Nephron progenitor cell (in vitro differentiated cells): ENCODE measurements around the gene HOXA3.

Experiments
- DNase-seq: peaks from one replicate; pipeline ENCODE4 v3.0.0; 2021
- H3K27ac Mint-ChIP-seq: 2 replicates; pipeline ENCODE4 v1.8.0; 2021; ENCODE audit warnings: mild to moderate bottlenecking, moderate library complexity, mixed read lengths
- H3K27me3 Mint-ChIP-seq: 2 replicates; pipeline ENCODE4 v1.8.0; 2021; ENCODE audit warnings: mild to moderate bottlenecking, low read depth, mixed read lengths; ENCODE audit not compliant: poor library complexity
- H3K36me3 Mint-ChIP-seq: 2 replicates; pipeline ENCODE4 v1.8.0; 2021; ENCODE audit warnings: low read depth, mixed read lengths
- H3K4me1 Mint-ChIP-seq: 2 replicates; pipeline ENCODE4 v1.8.0; 2021; ENCODE audit warnings: mixed read lengths
- H3K4me3 Mint-ChIP-seq: 2 replicates; pipeline ENCODE4 v1.8.0; 2021; ENCODE audit warnings: mild to moderate bottlenecking, moderate library complexity, mixed read lengths
- H3K9me3 Mint-ChIP-seq: 2 replicates; pipeline ENCODE4 v1.8.0; 2021; ENCODE audit warnings: mild to moderate bottlenecking, moderate library complexity, mixed read lengths
- TF ChIP-seq, protein P1 (sequence below): fragments of 200-600 bp; sonication (generic); IDR thresholded peaks from 2 replicates; pipeline ENCODE4 v1.5.0; 2021; ENCODE audit warnings: antibody characterized with exemption

HOXA3 gene

DNA sequence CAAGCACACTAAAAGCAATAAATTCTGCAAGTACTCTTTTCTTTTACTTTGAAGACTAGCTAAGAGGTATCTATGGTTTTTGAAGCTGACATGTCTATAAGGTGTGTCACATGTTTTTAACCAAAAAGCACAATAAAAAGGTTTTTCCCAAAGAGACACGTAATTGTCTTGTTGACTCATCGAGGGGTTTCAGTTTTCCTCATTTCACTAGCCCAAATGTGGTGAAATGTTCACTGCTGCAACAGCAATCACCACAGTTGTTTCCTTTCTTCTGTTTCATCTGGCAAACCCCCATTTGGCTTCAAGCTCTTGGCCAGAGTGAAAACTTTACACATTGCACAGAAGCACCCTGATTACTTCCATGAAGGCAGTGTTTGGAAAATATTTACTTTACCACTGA is 18.0 kb downstream of the HOXA3 start:
- TF ChIP-seq, protein P1, sequence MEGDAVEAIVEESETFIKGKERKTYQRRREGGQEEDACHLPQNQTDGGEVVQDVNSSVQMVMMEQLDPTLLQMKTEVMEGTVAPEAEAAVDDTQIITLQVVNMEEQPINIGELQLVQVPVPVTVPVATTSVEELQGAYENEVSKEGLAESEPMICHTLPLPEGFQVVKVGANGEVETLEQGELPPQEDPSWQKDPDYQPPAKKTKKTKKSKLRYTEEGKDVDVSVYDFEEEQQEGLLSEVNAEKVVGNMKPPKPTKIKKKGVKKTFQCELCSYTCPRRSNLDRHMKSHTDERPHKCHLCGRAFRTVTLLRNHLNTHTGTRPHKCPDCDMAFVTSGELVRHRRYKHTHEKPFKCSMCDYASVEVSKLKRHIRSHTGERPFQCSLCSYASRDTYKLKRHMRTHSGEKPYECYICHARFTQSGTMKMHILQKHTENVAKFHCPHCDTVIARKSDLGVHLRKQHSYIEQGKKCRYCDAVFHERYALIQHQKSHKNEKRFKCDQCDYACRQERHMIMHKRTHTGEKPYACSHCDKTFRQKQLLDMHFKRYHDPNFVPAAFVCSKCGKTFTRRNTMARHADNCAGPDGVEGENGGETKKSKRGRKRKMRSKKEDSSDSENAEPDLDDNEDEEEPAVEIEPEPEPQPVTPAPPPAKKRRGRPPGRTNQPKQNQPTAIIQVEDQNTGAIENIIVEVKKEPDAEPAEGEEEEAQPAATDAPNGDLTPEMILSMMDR = no peak
- no peak for DNase-seq
- no peaks in the 10 kb centered on the region for H3K9me3 Mint-ChIP-seq
- H3K27me3 Mint-ChIP-seq = peaks cover 4% of the 10 kb centered on the region
- H3K36me3 Mint-ChIP-seq = peaks cover 37% of the 10 kb centered on the region
- peaks cover 83% of the 10 kb centered on the region for H3K4me1 Mint-ChIP-seq
- H3K27ac Mint-ChIP-seq = peak overlapping the region; percentile 97
- peak overlapping the region; percentile 97 for H3K4me3 Mint-ChIP-seq

DNA sequence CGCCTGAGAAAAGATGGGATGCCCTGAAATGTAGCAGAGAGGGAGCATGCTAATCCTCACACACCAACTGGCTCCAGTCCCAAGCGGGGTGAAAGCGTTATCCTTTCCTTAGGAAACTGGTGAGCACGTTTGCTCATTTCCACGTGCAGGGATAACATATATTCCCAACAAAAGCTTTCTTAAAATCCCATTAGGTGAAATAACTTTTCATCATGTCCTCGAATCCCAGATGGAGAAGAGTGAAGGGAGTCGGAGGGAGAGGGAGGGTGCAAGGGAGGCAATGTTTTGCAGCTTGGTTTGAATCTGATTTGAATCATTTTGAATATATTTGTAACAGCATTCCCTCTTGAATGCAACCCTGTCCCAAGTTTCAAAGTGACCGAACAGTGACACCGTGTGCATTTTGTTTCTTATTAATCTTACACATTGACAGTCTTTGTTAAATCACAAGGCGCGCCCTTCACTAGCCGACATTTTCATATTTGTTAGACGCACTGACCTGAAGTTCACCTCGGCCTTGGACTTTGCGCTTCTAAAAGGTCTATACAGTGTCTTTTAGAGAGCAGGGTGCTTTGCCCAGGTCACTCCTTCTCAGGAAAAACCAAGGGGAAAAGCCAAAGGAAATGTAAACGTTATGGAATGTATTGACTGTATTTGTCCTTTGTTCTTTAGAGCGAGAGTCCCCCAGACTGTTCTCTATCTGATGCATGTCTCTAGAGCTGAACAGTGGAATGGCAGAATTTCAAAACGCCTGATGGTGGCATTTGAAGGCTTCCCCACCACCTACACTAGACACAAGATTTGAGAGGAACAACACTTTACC is 18.8 kb downstream of the HOXA3 start:
- Mint-ChIP-seq H3K9me3 (no peaks in the 10 kb centered on the region), H3K27me3 (no peaks in the 10 kb centered on the region), H3K36me3 (peaks cover 39% of the 10 kb centered on the region), H3K4me3 (peak overlapping the region; percentile 97), H3K27ac (peak overlapping the region; percentile 97), H3K4me1 (peaks cover 86% of the 10 kb centered on the region)
- TF ChIP-seq, protein P1 = no peak
- DNase-seq = no peak

DNA sequence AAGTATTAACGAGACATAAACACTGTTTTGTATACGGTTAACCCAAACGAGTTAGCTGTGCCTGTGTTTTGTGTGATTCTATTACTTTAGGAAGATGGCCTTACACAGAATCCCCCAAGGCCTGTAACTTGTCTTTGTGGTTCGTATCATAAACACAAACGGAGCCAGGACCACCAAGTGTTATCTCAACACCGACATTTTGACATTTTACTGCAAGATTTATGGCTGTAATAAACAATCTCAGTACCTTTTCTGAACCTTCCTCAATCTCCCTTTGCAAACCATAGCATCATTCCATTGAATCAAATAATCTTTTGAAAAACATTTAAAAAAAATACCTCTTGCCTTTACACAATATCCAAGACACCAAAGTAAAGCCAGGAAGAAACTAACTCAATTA is 19.4 kb downstream of the HOXA3 start:
- H3K36me3 Mint-ChIP-seq = peaks cover 41% of the 10 kb centered on the region
- TF ChIP-seq, protein P1 = no peak
- no peaks in the 10 kb centered on the region for H3K27me3 Mint-ChIP-seq
- H3K4me1 Mint-ChIP-seq = peaks cover 86% of the 10 kb centered on the region
- no peak for DNase-seq
- peak overlapping the region; percentile 97 for H3K27ac Mint-ChIP-seq
- peak overlapping the region; percentile 97 for H3K4me3 Mint-ChIP-seq
- no peaks in the 10 kb centered on the region for H3K9me3 Mint-ChIP-seq

DNA sequence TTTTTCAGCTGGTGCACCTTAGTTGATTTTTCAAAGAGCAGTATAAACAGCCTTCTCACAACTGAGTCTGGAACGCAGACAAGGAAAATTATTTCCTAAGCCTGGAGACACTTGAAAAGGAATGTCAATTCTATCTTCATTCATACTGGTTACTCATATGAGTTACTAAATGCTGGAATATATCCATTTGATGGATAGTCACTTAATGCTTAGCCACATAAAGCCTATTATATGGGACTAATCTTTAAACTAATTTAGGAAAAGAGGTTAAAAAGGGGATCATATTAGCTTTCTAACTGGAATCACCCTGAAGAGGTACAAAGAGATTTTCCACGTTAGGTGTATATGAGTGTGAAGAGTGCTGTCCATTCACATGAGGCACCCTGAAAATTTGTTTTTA is 20.2 kb downstream of the HOXA3 start:
- peak overlapping the region; percentile 97 for H3K4me3 Mint-ChIP-seq
- no peaks in the 10 kb centered on the region for H3K9me3 Mint-ChIP-seq
- peaks cover 42% of the 10 kb centered on the region for H3K36me3 Mint-ChIP-seq
- H3K27me3 Mint-ChIP-seq = no peaks in the 10 kb centered on the region
- peaks cover 86% of the 10 kb centered on the region for H3K4me1 Mint-ChIP-seq
- DNase-seq = no peak
- TF ChIP-seq, protein P1 = no peak
- peak overlapping the region; percentile 96 for H3K27ac Mint-ChIP-seq

DNA sequence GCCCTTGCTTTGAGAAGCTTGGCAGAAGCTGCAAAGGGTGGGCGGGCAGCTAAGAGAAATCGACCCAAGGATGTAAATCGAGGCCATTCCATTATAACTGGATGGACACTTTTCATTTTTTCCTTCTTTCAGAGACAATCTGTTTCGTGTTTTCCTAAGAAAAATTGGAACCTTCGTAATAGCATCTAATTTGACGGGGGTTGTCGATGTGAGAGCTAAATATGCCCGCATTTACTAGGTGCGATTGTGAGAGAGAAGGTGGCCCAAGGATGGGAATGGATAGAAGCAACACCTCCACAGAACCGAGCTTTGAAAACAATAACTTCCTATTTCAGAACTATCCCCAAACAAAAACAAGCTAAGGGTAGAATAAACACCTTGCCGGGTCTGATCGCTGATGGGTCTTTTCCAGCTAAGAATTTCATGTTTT is 21.0 kb downstream of the HOXA3 start:
- Mint-ChIP-seq H3K4me3 (peak overlapping the region; percentile 97), H3K9me3 (no peaks in the 10 kb centered on the region), H3K36me3 (peaks cover 44% of the 10 kb centered on the region), H3K27ac (peak overlapping the region; percentile 96), H3K27me3 (no peaks in the 10 kb centered on the region), H3K4me1 (peaks cover 86% of the 10 kb centered on the region)
- TF ChIP-seq, protein P1 = no peak
- DNase-seq = no peak
